Brain microvascular endothelial cell (primary cell): ENCODE data around the gene FAS.

Source experiments
- DNase-seq: peaks from one replicate; pipeline ENCODE4 v3.0.0-alpha.2; 2020
- H3K27ac ChIP-seq: fragments of 250-450 bp; sonication (Bioruptor Pico); 2 replicates; pipeline ENCODE4 v1.5.1; 2020; ENCODE audit warnings: mild to moderate bottlenecking, moderate library complexity
- H3K27me3 ChIP-seq: fragments of 250-450 bp; sonication (Bioruptor Pico); replicated peaks from 2 replicates; pipeline ENCODE4 v1.5.1; 2020; ENCODE audit warnings: mild to moderate bottlenecking
- H3K36me3 ChIP-seq: fragments of 250-450 bp; sonication (Bioruptor Pico); replicated peaks from 2 replicates; pipeline ENCODE4 v1.5.1; 2020; ENCODE audit warnings: mild to moderate bottlenecking
- H3K4me3 ChIP-seq: 2 replicates; pipeline ENCODE4 v1.5.1; 2011; ENCODE audit warnings: low read depth, mild to moderate bottlenecking, control low read depth, low read length, moderate library complexity
- in situ Hi-C: cut with HindIII; loops from 2 replicates; pipeline ENCODE4 v1.10.0; 2017; ENCODE audit warnings: low sequenced_read_pairs, low pct_ligation_motif_present
- TF ChIP-seq, protein P1 (sequence below): IDR thresholded peaks from 2 replicates; pipeline ENCODE4 v1.5.1; 2011; ENCODE audit warnings: low read depth, mild to moderate bottlenecking, moderate library complexity, low read length, control low read depth, inconsistent platforms; ENCODE audit errors: missing control alignments

The FAS gene

DNA sequence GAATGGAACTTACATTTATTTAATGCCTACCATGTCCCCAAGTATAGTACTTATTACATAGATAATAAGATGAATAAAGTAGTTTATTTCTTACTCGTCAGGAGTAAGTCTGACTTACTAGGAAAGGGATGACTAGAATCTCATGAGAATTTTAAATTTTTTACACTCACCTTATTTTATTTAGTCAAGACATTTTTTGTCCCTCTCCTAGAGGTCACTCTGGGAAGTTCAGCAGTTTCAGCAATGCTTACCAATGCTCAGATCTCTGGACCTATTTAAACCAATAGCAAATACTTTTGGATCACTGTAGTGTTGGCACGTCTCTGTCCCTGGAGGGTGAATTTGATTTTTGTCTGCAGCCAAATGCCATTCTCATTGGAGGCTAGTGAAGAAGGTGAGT is 27.3 kb upstream of the FAS start:
- no peak overlapping the region for H3K4me3 ChIP-seq
- in situ Hi-C loops = no loop called here
- H3K27me3 ChIP-seq = no peaks in the 10 kb centered on the region
- H3K27ac ChIP-seq = no peak overlapping the region
- H3K36me3 ChIP-seq = no peaks in the 10 kb centered on the region
- TF ChIP-seq, protein P1, sequence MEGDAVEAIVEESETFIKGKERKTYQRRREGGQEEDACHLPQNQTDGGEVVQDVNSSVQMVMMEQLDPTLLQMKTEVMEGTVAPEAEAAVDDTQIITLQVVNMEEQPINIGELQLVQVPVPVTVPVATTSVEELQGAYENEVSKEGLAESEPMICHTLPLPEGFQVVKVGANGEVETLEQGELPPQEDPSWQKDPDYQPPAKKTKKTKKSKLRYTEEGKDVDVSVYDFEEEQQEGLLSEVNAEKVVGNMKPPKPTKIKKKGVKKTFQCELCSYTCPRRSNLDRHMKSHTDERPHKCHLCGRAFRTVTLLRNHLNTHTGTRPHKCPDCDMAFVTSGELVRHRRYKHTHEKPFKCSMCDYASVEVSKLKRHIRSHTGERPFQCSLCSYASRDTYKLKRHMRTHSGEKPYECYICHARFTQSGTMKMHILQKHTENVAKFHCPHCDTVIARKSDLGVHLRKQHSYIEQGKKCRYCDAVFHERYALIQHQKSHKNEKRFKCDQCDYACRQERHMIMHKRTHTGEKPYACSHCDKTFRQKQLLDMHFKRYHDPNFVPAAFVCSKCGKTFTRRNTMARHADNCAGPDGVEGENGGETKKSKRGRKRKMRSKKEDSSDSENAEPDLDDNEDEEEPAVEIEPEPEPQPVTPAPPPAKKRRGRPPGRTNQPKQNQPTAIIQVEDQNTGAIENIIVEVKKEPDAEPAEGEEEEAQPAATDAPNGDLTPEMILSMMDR = peak; percentile 18
- DNase-seq = no peak

DNA sequence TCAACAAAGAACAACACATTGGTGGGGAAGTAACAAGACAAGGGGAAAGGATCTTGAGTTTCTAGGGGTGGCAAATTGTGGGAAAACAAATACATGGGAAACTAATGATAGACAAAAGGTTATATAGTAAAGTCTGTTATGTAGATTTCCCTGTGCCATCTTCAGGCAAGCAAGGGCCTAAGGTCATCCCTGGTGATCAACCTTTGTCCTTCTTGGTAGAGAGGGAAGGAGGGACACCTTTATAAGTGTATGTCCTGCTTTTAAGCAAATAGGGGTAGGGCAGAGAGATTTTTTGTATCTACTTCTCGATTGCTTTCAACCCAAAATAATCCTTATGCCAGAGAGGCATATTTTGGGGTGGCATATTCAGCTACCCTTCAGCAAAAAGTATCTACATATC is 26.2 kb upstream of the FAS start:
- TF ChIP-seq, protein P1 = no peak
- no peak overlapping the region for H3K27ac ChIP-seq
- no peak for DNase-seq
- in situ Hi-C loops = no loop called here
- no peaks in the 10 kb centered on the region for H3K36me3 ChIP-seq
- H3K4me3 ChIP-seq = no peak overlapping the region
- H3K27me3 ChIP-seq = no peaks in the 10 kb centered on the region

DNA sequence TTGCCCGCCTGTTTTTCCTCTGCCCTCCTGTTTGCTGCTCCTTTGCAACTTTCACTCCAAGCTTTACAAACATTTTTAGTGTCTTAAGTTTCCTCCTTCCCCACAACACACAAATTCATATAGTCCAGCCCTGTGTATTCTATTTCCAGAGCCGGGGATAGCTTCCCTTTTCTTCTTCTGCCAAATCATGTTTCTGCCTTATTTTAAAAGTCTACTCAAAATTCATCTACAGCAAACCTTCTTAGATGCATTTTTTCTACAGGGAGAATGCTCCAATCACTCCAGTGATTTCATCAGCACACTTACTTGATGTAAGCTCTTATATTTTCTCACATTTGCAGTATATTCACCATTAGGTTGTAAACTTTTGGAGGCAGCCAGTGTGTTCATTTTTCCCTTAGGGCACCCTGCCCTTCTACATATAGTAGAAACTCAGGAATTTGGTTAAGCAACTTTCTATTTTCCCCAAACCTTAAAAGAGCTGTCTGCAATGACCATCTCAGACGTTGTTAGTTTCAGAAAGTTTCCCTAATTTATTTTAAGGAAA is 25.7 kb upstream of the FAS start:
- DNase-seq = no peak
- no peak overlapping the region for H3K27ac ChIP-seq
- no peak overlapping the region for H3K4me3 ChIP-seq
- H3K36me3 ChIP-seq = no peaks in the 10 kb centered on the region
- in situ Hi-C loops = no loop called here
- H3K27me3 ChIP-seq = no peaks in the 10 kb centered on the region
- TF ChIP-seq, protein P1 = no peak

DNA sequence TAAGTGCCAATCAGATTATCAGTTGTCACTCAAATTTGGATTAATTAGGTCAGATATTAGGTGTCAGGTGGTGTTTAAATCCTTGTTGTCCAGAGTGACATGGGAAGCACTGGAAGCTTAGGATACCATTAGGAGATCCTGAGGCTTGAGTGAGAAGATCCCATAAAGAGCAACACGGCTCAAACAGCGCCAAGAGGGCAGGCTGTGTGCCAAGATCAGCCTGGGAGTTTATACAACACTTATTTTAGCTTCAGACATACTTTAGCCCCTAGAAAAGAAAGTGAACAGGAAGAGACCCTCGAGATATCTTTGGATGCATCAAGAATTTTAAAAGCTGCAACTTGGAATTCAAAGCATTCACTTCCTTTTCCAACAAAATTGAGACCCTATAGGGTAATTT is 23.8 kb upstream of the FAS start:
- Histone ChIP-seq H3K27me3 (no peaks in the 10 kb centered on the region), H3K4me3 (no peak overlapping the region), H3K27ac (no peak overlapping the region), H3K36me3 (no peaks in the 10 kb centered on the region)
- no peak for DNase-seq
- TF ChIP-seq, protein P1 = no peak
- in situ Hi-C loops = no loop called here

DNA sequence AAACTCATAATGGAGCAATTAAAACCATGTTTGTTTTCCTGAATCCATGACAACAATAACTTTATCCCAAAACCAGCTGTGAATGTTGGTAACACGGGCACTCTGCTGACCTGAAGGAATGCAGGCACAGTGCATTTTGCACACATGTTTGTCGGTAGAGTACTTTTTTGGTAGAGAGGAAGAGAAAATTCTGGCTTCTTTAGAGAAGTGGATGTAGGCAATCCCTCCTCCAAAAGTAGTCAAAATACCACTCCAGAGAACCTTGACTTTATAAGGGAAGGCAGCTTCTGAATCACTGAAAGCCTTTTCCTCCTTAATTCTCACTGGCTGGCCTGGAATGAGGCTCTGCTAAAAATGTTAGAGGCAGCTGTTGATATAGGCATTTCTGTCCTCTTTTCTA is 22.2 kb upstream of the FAS start:
- Histone ChIP-seq H3K36me3 (no peaks in the 10 kb centered on the region), H3K27me3 (no peaks in the 10 kb centered on the region), H3K4me3 (no peak overlapping the region), H3K27ac (no peak overlapping the region)
- no peak for DNase-seq
- TF ChIP-seq, protein P1 = no peak
- in situ Hi-C loops = no loop called here

DNA sequence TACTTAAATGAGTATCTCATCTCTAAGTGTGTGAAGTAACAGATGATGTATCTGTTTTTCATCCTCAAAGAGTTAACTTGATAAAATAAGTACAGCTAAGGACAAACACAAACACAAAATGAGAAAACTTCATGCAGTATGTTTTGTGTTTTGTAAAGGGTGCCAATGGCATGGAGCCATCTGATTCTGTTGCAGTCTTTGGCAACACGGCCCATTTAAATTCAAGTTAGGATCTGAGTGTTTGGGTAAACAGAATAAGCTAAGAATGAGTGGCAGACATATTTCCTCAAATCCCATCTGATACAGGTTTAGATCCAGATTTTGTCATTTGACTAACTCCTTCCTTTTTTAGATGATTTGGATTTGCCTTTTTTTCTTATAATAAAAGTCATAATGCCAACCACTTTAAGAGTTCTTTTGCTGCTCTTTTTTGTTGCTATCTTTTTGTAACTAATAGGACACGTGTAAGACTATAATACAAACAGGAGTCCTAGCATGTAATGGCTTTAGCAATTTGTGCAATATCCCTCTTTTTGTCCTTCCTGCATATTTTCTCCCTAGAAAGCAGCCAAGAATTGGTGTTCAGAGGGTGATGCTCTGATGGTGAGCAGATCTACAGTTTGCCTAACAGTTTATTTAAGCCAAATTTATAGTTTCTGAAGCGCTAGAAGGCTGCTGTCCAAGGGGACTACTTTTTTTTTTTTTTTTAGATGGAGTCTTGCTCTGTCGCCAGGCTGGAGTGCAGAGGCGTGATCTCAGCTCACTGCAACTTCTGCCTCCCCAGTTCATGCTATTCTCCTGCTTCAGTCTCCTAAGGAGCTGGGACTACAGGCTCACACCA is 19.2 kb upstream of the FAS start:
- in situ Hi-C loops = no loop called here
- H3K27ac ChIP-seq = no peak overlapping the region
- no peaks in the 10 kb centered on the region for H3K27me3 ChIP-seq
- TF ChIP-seq, protein P1 = no peak
- no peaks in the 10 kb centered on the region for H3K36me3 ChIP-seq
- H3K4me3 ChIP-seq = no peak overlapping the region
- no peak for DNase-seq
